Stimulated activated naive B cell treated with anti-CD40 and anti-IgM and Interleukin-4, amounts not matched to agents 10 μg/mL and 1 μg/mL and 100 μg/mL, for 72 hours (primary cell): ENCODE data around the gene ZNF674.

Source experiments
- ATAC-seq, 2 donors: fragments of 150-1000 bp; cut with Tn5 transposase; replicated peaks; 2 replicates each; pipeline ENCODE4 v1.10.0; 2021; ENCODE audit warnings: moderate library complexity in 1 of 2
- DNase-seq: peaks from one replicate; pipeline ENCODE4 v3.0.0; 2021
- H3K27ac Mint-ChIP-seq: one replicate; pipeline ENCODE4 v1.8.0; 2022; ENCODE audit warnings: mild to moderate bottlenecking, mixed read lengths
- H3K27me3 Mint-ChIP-seq, 2 donors: one replicate each; pipeline ENCODE4 v1.8.0; 2022; ENCODE audit warnings: mixed read lengths in 2 of 2
- H3K36me3 Mint-ChIP-seq, 2 donors: one replicate each; pipeline ENCODE4 v1.8.0; 2022; ENCODE audit warnings: mixed read lengths in 2 of 2, mild to moderate bottlenecking in 1 of 2
- H3K4me1 Mint-ChIP-seq, 2 donors: one replicate each; pipeline ENCODE4 v1.8.0; 2022; ENCODE audit warnings: mixed read lengths in 2 of 2, mild to moderate bottlenecking in 1 of 2
- H3K4me3 Mint-ChIP-seq, 2 donors: one replicate each; pipeline ENCODE4 v1.8.0; 2022; ENCODE audit warnings: mild to moderate bottlenecking in 2 of 2, mixed read lengths in 2 of 2, moderate library complexity in 1 of 2
- H3K9me3 Mint-ChIP-seq, 2 donors: one replicate each; pipeline ENCODE4 v1.8.0; 2022; ENCODE audit warnings: mixed read lengths in 2 of 2, mild to moderate bottlenecking in 1 of 2

Gene ZNF674

DNA sequence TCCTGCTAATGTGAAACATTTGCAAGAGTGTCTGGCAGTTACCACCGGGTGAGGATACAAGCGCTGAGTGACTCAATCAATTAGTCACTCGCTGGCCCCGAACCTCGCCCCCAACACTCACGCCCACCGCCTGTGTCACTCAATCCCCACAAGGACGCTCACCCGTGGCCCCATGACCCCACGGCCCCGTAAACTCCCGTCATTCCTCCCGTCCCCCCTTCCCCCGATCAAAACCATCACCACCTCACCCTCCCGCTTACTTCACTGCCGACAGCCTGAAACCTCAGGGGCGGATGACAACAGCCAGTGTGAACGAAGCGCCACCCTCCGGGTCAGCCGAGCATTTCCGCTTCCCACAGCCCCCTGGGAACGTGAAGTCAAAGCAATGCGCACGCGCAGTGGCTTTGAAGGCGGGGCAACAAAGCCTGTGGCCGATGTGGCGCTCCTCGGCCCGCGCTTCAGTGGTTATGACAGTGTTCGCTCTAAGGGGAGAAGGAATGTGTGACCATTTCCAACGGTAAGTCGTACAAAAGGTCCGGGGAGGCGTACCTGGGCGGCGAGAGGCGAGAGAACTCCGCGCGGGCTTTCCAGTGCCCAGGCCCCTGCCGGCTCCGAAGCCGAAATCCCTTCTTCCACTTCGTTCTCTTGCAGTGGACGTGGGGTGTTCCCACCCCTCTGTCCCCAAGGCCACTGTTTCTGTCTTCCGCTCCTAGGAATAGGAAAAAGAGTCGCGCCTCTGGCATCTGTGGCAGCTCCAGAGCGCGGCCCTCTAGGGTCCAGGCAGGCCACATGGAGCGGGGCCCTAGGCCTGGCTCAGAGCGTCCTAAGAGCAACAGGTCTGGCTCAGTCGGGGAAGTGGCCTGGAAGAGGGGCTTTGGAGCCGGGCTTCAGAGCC, at the start of gene ZNF674:
Gene ZNF674 (minus strand): TSS at position 311 of the 895 bp plus-strand sequence. CDS start 3,334 bp downstream, outside the sequence.
- Mint-ChIP-seq H3K9me3 (peaks cover 0 to 4% of the 10 kb centered on the region in 2 donors), H3K27me3 (no peaks in the 10 kb centered on the region), H3K4me1 (peaks cover 13 to 23% of the 10 kb centered on the region in 2 donors), H3K4me3 (peak within 1 kb of the TSS; percentile 96 to 100), H3K36me3 (peaks cover 4 to 8% of the 10 kb centered on the region in 2 donors), H3K27ac (peak within 1 kb of the TSS; percentile 98)
- DNase-seq (peak; percentile 90), ATAC-seq (peak; percentile 85 to 89)

GRCh38 chrX:46589977-46590723, 44.9 kb upstream of the ZNF674 start:
- Mint-ChIP-seq H3K9me3 (no peaks in the 10 kb centered on the region), H3K27ac (no peak overlapping the region)
- no peak for DNase-seq

DNA sequence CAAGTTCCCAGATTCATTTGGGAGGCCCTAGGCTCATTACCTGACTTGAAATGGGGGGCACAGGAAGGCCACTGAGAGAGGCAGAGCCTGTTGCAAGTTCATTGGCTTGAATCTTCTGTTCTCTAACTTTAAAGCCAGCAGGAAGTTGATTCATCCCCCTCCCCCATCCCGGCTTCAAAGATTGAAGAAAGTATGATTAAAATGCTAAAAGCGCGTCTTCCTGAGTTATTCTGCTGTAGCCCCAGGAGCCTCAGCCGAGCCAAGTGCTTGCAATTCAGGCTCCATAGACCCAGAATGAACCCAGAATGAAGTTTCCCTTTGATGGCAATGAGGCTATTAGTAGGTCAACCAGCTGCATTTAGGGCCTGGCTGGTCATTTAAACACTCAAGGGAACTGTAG, 43.0 kb upstream of the ZNF674 start:
- no peaks in the 10 kb centered on the region for H3K27me3 Mint-ChIP-seq
- peaks cover 12 to 15% of the 10 kb centered on the region in 2 donors for H3K4me1 Mint-ChIP-seq
- ATAC-seq (no peak), DNase-seq (no peak)
- no peaks in the 10 kb centered on the region for H3K36me3 Mint-ChIP-seq
- no peak overlapping the region for H3K27ac Mint-ChIP-seq
- peak overlapping the region in 1 of 2 donors; percentile 32 for H3K4me3 Mint-ChIP-seq
- no peaks in the 10 kb centered on the region for H3K9me3 Mint-ChIP-seq

More at GRCh38 chrX:46589977-46590723, 44.9 kb upstream of the ZNF674 start:
- Mint-ChIP-seq H3K27me3 (no peaks in the 10 kb centered on the region), H3K36me3 (no peaks in the 10 kb centered on the region), H3K4me3 (no peak overlapping the region), H3K4me1 (peaks cover 12 to 15% of the 10 kb centered on the region in 2 donors)
- no peak for ATAC-seq

- H3K9me3 Mint-ChIP-seq: no peaks in the 10 kb centered on the region
- no peak for DNase-seq
- H3K4me3 Mint-ChIP-seq: peak overlapping the region in 1 of 2 donors; percentile 30
- H3K27ac Mint-ChIP-seq: no peak overlapping the region
- peaks cover 12 to 15% of the 10 kb centered on the region in 2 donors for H3K4me1 Mint-ChIP-seq
- ATAC-seq: no peak
- H3K36me3 Mint-ChIP-seq: no peaks in the 10 kb centered on the region
- no peaks in the 10 kb centered on the region for H3K27me3 Mint-ChIP-seq
Measured at GRCh38 chrX:46587753-46588171, 42.5 kb upstream of the ZNF674 start.

DNA sequence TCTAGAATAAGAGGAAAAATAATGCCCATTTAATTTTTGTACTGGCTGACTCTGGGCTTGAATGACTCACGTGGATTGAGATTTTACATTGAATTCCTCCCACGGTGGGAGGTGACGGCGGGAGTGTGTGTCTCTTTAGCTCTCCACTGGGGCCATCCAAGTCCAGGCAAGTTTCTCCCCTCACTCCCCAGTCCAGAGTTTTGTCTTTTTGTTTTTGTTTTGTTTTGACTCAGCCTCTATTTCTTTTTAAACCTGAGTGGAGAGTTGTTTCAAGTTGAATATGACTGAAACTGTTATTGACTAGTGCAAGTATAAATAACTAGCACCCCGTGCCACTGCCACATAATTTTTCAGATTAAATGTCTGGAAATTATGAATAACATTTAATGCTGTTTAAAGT, 41.9 kb upstream of the ZNF674 start:
- H3K36me3 Mint-ChIP-seq: no peaks in the 10 kb centered on the region
- peaks cover 12 to 15% of the 10 kb centered on the region in 2 donors for H3K4me1 Mint-ChIP-seq
- no peaks in the 10 kb centered on the region for H3K27me3 Mint-ChIP-seq
- H3K27ac Mint-ChIP-seq: peak overlapping the region; percentile 20
- H3K4me3 Mint-ChIP-seq: no peak overlapping the region
- DNase-seq (no peak), ATAC-seq (peak; percentile 44 to 59)
- no peaks in the 10 kb centered on the region for H3K9me3 Mint-ChIP-seq

DNA sequence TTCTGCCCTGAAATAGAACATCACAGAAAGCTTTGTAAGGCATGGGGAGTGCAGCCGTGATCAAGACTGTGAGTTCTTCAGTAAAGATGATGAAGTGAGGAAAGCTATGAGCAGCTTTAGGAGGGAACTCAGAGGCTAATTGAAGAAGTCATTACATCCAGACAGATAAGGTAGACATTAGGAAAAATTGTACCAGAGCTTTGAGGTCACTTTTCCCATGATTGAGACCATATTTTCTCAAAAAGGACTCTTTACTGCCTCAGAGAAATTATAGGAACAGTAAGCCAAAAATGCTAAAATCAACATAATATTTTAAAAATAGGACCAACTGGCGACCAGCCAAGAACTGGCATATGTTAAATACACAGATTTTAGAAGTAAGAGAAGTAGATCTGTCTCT, 39.5 kb upstream of the ZNF674 start:
- H3K27me3 Mint-ChIP-seq: no peaks in the 10 kb centered on the region
- peaks cover 16 to 19% of the 10 kb centered on the region in 2 donors for H3K4me1 Mint-ChIP-seq
- H3K27ac Mint-ChIP-seq: no peak overlapping the region
- DNase-seq: no peak
- no peaks in the 10 kb centered on the region for H3K9me3 Mint-ChIP-seq
- H3K4me3 Mint-ChIP-seq: no peak overlapping the region
- H3K36me3 Mint-ChIP-seq: no peaks in the 10 kb centered on the region
- ATAC-seq: no peak

DNA sequence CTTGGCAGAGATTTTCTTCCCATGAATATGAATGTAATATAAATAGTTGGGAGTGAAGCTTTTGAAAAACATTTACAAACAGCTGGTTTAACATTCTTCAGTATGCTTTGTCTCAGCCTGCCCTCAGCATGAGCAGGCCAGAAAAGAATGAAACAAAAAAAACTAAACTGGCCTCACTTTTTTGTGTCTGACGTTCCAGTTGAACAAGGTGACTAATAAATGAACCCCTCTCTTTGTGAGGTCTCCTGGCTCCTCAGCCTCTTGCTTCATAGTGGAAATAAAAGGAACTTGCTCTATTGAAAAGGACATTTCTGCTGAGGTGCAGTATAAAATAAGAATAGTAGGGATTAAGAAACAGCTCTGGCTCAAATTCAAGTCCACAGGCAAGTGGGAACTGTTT, 37.7 kb upstream of the ZNF674 start:
- peaks cover 12 to 19% of the 10 kb centered on the region in 2 donors for H3K4me1 Mint-ChIP-seq
- H3K27ac Mint-ChIP-seq: no peak overlapping the region
- peaks cover 0 to 4% of the 10 kb centered on the region in 2 donors for H3K36me3 Mint-ChIP-seq
- no peaks in the 10 kb centered on the region for H3K27me3 Mint-ChIP-seq
- H3K9me3 Mint-ChIP-seq: no peaks in the 10 kb centered on the region
- ATAC-seq (no peak), DNase-seq (no peak)
- no peak overlapping the region for H3K4me3 Mint-ChIP-seq

GRCh38 chrX:46582325-46582724, 37.1 kb upstream of the ZNF674 start:
- Mint-ChIP-seq H3K4me1 (peaks cover 10 to 19% of the 10 kb centered on the region in 2 donors), H3K27me3 (no peaks in the 10 kb centered on the region), H3K9me3 (no peaks in the 10 kb centered on the region), H3K27ac (no peak overlapping the region), H3K36me3 (peaks cover 0 to 7% of the 10 kb centered on the region in 2 donors), H3K4me3 (no peak overlapping the region)
- no peak for ATAC-seq
- DNase-seq: no peak

DNA sequence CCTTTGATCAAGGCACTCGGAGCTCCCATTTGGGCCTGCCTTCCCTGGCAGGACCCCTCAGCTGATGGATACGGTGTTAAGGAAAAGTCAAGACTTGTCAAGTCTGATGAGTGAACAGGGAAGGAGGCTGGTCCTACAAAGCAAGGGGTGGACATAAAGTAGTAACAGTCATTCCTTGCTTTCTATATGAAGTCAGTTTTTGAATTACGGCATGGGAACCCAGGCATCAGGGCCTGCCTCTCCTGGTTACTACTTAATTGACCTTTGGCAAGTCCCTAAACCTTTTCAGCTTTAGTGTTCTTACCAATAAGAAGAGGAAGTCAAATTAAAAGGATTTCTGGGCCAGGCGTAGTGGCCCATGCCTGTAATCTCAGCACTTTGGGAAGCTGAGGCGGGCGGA, 35.4 kb upstream of the ZNF674 start:
- Mint-ChIP-seq H3K9me3 (no peaks in the 10 kb centered on the region), H3K27ac (no peak overlapping the region), H3K4me3 (no peak overlapping the region), H3K36me3 (peaks cover 0 to 7% of the 10 kb centered on the region in 2 donors), H3K27me3 (no peaks in the 10 kb centered on the region), H3K4me1 (peaks cover 18 to 30% of the 10 kb centered on the region in 2 donors)
- DNase-seq (no peak), ATAC-seq (peak; percentile 27 to 62)

- Mint-ChIP-seq H3K27ac (no peak overlapping the region), H3K4me1 (peaks cover 20 to 35% of the 10 kb centered on the region in 2 donors), H3K4me3 (no peak overlapping the region), H3K36me3 (peaks cover 0 to 7% of the 10 kb centered on the region in 2 donors), H3K27me3 (no peaks in the 10 kb centered on the region), H3K9me3 (no peaks in the 10 kb centered on the region)
- DNase-seq: no peak
- no peak for ATAC-seq
Measured at GRCh38 chrX:46579250-46579649, 34.0 kb upstream of the ZNF674 start.

GRCh38 chrX:46577221-46578005, 32.2 kb upstream of the ZNF674 start:
- DNase-seq (no peak), ATAC-seq (no peak)
- Mint-ChIP-seq H3K4me1 (peaks cover 23 to 44% of the 10 kb centered on the region in 2 donors), H3K27ac (peak overlapping the region; percentile 62), H3K9me3 (no peaks in the 10 kb centered on the region), H3K36me3 (peaks cover 0 to 7% of the 10 kb centered on the region in 2 donors), H3K27me3 (no peaks in the 10 kb centered on the region), H3K4me3 (no peak overlapping the region)

DNA sequence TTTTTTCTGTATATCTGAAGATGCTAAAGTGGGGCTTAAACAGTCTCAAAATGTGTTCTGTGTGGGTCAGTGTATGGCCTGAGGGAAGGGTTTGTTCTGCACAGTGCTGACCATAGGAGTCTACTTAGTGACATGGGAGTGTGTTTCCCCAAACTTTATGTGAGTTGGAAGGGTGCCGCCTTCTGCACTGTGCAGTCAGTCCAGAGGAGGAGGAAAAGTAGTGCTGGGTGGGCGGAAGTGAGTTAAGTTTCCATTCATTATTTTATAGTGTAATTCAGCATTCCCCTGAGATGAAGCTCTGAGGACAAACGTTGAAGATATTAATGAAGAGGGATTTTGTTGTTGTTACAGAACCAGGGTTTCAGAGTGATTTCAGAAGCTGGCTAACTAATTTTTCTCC, 31.2 kb upstream of the ZNF674 start:
- no peaks in the 10 kb centered on the region for H3K27me3 Mint-ChIP-seq
- peaks cover 33 to 54% of the 10 kb centered on the region in 2 donors for H3K4me1 Mint-ChIP-seq
- no peak for DNase-seq
- no peak for ATAC-seq
- peaks cover 0 to 7% of the 10 kb centered on the region in 2 donors for H3K36me3 Mint-ChIP-seq
- no peak overlapping the region for H3K27ac Mint-ChIP-seq
- peak overlapping the region; percentile 23 to 88 for H3K4me3 Mint-ChIP-seq
- H3K9me3 Mint-ChIP-seq: no peaks in the 10 kb centered on the region

GRCh38 chrX:46575991-46576392, 30.8 kb upstream of the ZNF674 start:
- Mint-ChIP-seq H3K36me3 (peaks cover 0 to 7% of the 10 kb centered on the region in 2 donors), H3K27me3 (no peaks in the 10 kb centered on the region), H3K4me1 (peaks cover 33 to 58% of the 10 kb centered on the region in 2 donors), H3K27ac (no peak overlapping the region), H3K9me3 (no peaks in the 10 kb centered on the region), H3K4me3 (peak overlapping the region; percentile 23 to 88)
- no peak for ATAC-seq
- no peak for DNase-seq

GRCh38 chrX:46575586-46575985, 30.4 kb upstream of the ZNF674 start:
- Mint-ChIP-seq H3K27ac (no peak overlapping the region), H3K9me3 (no peaks in the 10 kb centered on the region)

More at GRCh38 chrX:46575586-46575985, 30.4 kb upstream of the ZNF674 start:
- H3K4me1 Mint-ChIP-seq: peaks cover 33 to 62% of the 10 kb centered on the region in 2 donors
- DNase-seq (no peak), ATAC-seq (no peak)
- peaks cover 0 to 7% of the 10 kb centered on the region in 2 donors for H3K36me3 Mint-ChIP-seq
- H3K27me3 Mint-ChIP-seq: no peaks in the 10 kb centered on the region
- H3K4me3 Mint-ChIP-seq: peak overlapping the region; percentile 79 to 88
